Fibroblast of villous mesenchyme (primary cell): ENCODE data around the gene ATP5PD. TPM values are rescaled to one million over a fixed set of nuclear protein-coding genes. Genes with fewer than 3 reads are reported as not detected.

Source experiments
- DNase-seq: peaks from one replicate; pipeline ENCODE4 v3.0.0-alpha.2; 2010; ENCODE audit warnings: low read depth
- H3K4me3 ChIP-seq: 2 replicates; pipeline ENCODE4 v1.5.1; 2011; ENCODE audit warnings: low read depth, mild to moderate bottlenecking, low read length
- total RNA-seq: library from RNA; depleted of rRNA; stranded (reverse); fragments of >200 nt; gene quantifications from 2 replicates; pipeline ENCODE4 v1.2.3, GENCODE V29; 2012
- TF ChIP-seq, protein P1 (sequence below): IDR thresholded peaks from 2 replicates; pipeline ENCODE4 v1.5.1; 2012; ENCODE audit warnings: low read depth, mild to moderate bottlenecking, low read length; ENCODE audit not compliant: insufficient read depth

The ATP5PD gene
- total RNA-seq, 1 donor: 275 TPM

DNA sequence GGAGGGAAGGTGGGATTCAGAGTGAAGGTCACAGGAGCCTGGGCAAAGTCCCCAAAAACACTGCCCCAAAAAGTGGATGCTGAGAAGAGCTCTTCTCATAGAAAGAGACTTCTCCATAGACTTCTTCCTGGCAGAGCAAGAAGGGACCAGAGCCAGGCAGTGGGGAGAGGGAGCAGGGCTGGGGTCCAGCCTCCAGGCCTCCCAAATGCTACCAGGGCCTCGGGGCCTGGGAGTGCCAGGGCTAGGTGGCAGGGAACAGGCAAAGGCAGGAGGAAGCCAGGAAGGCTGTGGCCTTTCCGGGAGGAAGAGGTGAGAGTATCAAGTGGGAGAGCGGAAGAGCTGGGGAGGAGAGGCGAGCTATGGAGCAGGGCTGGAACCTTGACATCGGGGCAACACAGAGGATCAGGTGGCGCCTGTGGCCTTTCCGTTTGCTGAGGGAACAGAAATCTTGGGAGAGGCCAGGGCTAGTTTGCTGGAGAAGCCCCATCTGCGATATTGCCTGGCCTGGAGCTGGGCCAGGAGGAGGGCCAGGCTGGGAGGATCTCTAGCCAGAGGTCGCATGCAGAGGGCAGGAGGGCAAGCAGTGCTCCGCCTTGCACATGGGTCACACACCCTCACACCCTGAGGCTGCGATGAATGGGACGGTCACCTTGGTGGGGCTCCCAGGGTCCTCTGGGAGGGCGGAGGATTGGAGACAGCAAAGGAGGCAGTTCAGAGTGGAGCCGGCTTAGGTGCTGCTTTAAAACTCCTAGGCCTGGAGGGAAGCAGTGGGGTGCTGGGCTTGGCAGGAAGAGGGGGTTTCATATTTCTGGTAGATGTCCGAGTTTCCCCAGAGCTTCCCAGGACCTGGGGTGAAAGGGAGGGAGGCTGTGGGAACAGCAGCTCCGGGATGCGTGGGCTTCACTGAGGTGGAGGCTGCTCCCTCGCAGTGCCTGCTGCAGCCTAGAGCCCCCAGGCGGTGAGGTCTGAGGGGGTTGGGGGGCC lies 44.4 kb upstream of the ATP5PD start:
- TF ChIP-seq, protein P1, sequence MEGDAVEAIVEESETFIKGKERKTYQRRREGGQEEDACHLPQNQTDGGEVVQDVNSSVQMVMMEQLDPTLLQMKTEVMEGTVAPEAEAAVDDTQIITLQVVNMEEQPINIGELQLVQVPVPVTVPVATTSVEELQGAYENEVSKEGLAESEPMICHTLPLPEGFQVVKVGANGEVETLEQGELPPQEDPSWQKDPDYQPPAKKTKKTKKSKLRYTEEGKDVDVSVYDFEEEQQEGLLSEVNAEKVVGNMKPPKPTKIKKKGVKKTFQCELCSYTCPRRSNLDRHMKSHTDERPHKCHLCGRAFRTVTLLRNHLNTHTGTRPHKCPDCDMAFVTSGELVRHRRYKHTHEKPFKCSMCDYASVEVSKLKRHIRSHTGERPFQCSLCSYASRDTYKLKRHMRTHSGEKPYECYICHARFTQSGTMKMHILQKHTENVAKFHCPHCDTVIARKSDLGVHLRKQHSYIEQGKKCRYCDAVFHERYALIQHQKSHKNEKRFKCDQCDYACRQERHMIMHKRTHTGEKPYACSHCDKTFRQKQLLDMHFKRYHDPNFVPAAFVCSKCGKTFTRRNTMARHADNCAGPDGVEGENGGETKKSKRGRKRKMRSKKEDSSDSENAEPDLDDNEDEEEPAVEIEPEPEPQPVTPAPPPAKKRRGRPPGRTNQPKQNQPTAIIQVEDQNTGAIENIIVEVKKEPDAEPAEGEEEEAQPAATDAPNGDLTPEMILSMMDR: no peak
- peak overlapping the region; percentile 25 for H3K4me3 ChIP-seq
- no peak for DNase-seq

DNA sequence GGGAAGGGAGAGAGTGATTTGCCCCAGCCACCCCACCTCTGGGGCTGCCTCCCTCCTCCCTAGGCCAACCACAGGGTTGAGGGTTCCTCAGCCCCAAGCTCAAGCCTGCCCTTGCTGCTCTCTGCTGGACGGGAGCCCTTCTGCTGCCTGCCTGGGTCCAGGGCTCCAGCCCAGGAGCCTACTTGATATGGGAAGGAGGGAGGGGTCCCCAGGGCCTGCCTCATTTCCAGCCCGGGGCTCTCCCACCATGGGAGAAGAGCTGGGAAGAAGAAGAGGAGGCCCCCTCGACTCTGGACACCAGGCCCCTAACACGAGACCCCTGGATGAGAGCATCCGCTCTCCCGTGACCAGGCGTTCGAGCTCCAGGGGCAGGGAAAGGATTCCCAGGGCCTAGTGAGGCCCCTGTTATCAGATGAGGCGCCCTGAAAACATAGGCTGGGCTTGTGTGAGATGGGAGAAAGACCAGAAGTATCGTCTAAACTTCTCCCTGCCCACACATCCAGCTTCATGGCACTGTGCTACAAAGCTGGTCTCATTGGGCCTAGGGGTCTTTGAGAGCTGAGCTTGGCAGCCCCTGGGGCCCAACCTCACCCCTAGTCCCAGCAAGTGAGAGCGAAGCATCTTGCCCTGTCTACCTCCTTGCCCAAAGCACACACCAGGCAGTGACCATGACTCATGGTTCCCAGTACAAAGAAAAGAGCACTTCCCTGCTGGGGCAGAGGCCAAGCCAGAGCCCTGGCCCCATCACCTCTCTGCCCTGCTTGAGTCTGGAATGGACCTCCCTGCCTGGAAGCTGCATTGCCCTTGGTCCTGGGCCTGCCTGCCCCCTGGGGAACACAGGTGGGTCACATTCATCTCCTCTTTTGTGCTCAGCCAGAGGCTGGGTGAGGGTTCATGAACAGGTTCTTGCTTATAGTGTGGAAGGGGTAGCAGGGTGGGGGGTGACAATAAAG lies 42.0 kb upstream of the ATP5PD start:
- TF ChIP-seq, protein P1: no peak
- no peak for DNase-seq

DNA sequence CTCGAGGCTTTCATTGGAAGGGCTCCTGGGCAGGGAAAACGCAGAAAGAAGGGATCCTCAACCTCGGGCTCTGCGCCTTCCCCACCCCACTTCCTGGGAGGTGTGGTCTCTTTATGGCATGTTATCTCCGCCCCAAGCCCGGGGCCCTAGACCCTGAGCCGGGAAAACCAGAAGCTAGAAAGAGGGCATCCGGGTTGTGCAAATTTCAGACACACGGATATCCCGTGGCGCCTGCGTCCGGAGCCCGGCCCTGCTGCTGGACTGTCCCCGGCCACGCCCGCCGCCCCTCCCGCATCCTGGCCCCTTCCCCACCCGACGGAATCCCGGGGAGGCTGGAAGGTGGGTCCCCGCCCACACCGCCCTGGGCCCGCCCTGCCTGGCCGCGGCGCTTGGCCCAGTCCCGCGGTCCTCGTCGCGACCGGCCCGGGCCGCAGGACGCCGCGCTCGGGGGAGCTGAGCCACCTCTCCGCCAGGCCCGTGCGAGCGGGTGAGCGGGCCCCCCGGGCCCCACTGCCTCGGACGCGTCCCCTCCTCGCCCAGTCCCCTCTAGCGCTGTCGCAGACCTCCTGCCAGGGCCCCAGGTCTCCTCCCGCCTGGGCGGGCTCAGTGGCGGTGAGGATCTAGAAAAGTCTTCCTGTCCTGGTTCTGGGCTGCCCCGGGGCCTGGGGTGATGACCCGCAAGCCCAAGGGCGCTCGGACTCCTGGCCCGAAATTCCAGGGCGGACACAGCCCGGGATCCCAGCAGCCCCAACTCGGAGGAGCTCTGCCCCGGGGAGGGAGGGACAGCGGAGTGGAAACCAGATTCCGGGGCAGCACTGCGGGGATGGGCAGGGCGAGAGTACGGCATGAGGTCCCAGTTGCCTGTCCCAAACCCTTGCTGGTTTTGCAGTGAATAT lies 41.0 kb upstream of the ATP5PD start, which contains the start of gene SLC16A5:
Gene SLC16A5, plus strand, starts transcription at position 397 of the 896 bp plus-strand sequence. CDS start 5,683 bp downstream, outside the sequence.
- TF ChIP-seq, protein P1: no peak
- DNase-seq: peak; percentile 95

More for the DNA sequence above, 42.0 kb upstream of the ATP5PD start:
- H3K4me3 ChIP-seq: peak overlapping the region; percentile 70

DNA sequence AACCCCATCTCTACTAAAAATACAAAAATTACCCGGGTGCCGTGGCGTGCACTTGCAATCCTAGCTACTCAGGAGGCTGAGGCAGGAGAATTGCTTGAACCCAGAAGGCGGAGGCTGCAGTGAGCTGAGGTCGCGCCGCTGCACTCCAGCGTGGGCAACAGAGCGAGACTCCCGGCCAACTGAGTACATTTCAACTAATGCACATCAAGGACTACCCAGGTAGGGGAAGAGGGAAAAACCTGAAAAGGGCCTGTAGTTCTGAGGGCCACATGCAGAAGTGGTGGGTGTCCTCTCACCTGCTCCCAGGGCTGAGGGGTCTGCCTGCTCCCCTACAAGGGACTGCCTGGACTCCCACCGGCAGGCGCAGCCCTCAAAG lies 40.4 kb upstream of the ATP5PD start:
- DNase-seq: no peak
- TF ChIP-seq, protein P1: no peak
- peak overlapping the region; percentile 70 for H3K4me3 ChIP-seq

More for the DNA sequence above, 41.0 kb upstream of the ATP5PD start, which contains the start of gene SLC16A5:
- peak within 1 kb of the TSS; percentile 70 for H3K4me3 ChIP-seq

DNA sequence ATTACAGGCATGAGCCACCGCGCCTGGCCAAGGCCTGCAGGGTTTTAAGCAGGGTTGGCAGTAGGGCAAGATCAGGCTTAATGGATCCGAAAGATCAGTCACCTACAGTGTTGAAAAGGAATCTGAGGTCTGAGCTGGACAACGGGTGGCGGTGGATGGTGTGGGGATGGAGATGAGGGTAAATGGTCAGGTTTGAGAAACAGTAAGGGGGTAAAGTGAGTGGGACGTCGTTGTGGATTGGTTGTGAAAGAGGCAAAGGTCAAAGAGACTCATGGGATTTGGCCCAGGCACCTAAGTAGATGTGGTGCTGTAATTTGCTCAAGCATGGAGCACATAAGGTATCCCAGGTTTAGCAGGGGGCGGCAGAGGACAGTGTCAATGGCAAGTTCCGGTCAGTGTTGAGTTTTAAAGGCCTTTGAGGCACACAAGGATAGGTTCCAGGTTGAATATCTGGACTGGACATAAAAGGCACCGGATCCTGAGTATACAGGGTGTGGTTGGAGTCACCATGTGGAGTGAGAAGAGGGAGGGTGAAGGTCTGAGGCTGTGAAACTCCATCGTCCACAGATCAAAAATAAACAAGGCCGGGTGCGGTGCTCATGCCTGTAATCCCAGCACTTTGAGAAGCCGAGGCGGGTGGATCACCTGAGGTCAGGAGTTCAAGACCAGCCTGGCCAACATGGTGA lies 39.9 kb upstream of the ATP5PD start:
- H3K4me3 ChIP-seq: peak overlapping the region; percentile 70
- DNase-seq: no peak
- TF ChIP-seq, protein P1: no peak
